IMR-90 (cell line): Measurements from ENCODE around the gene NSL1. TPM values are rescaled to one million over a fixed set of nuclear protein-coding genes. Genes with fewer than 3 reads are reported as not detected.

Experiments used
- ATAC-seq: fragments of 200-7000 bp; cut with Tn5 transposase; 2 replicates; pipeline ENCODE4 v1.9.1; 2020; ENCODE audit warnings: low read depth, mild to moderate bottlenecking, moderate library complexity
- BruUV-seq: library from RNA; stranded (reverse); fragments of 400-500 nt; replicated peaks from 2 replicates; lab custom pipeline; 2021; lab: Mats Ljungman, UMichigan
- CTCF ChIA-PET: fragments of 300-600 bp; formaldehyde crosslinking; extraction: SDS; loops from one replicate; lab custom pipeline; 2021; ENCODE audit warnings: antibody characterized with exemption; lab: Yijun Ruan, JAX
- POLR2A ChIA-PET: fragments of 300-600 bp; sonication (Branson Sonifier 250); formaldehyde crosslinking; loops from one replicate; lab custom pipeline; 2022; ENCODE audit warnings: antibody characterized with exemption; ENCODE audit not compliant: unreplicated experiment; lab: Charles Lee
- DNase-seq: peaks from one replicate; pipeline ENCODE4 v3.0.0; 2013
- H2AFZ ChIP-seq: replicated peaks from 2 replicates; pipeline ENCODE3; 2013; ENCODE audit warnings: low read length, mild to moderate bottlenecking; ENCODE audit not compliant: poor library complexity
- H2AK5ac ChIP-seq: 2 replicates; pipeline ENCODE4 v1.6.1; 2013; ENCODE audit warnings: low read depth, low read length, inconsistent platforms
- H2AK9ac ChIP-seq: replicated peaks from 2 replicates; pipeline ENCODE3; 2013; ENCODE audit warnings: mild to moderate bottlenecking, low read depth, low read length, moderate library complexity; ENCODE audit not compliant: poor library complexity
- H2BK120ac ChIP-seq: 2 replicates; pipeline ENCODE4 v1.6.1; 2013; ENCODE audit warnings: low read depth, low read length, inconsistent platforms
- H2BK15ac ChIP-seq: 3 replicates; pipeline ENCODE4 v1.6.1; 2013; ENCODE audit warnings: low read depth, low read length, inconsistent platforms
- H2BK20ac ChIP-seq: 2 replicates; pipeline ENCODE4 v1.6.1; 2013; ENCODE audit warnings: low read depth, mild to moderate bottlenecking, inconsistent platforms, low read length, moderate library complexity
- H2BK5ac ChIP-seq: 2 replicates; pipeline ENCODE4 v1.6.1; 2013; ENCODE audit warnings: mild to moderate bottlenecking, low read depth, low read length, inconsistent platforms; ENCODE audit not compliant: poor library complexity, severe bottlenecking
- H3K14ac ChIP-seq: replicated peaks from 2 replicates; pipeline ENCODE4 v1.6.1; 2013; ENCODE audit warnings: low read depth, low read length, inconsistent platforms
- H3K18ac ChIP-seq: 2 replicates; pipeline ENCODE4 v1.6.1; 2013; ENCODE audit warnings: low read depth, low read length, control low read depth
- H3K23ac ChIP-seq: 2 replicates; pipeline ENCODE4 v1.6.1; 2013; ENCODE audit warnings: low read depth, low read length, inconsistent platforms
- H3K27ac ChIP-seq: 2 replicates; pipeline ENCODE4 v1.5.1; 2013; ENCODE audit warnings: mild to moderate bottlenecking, control low read depth, low read length; ENCODE audit not compliant: insufficient read depth
- H3K27me3 ChIP-seq: 2 replicates; pipeline ENCODE4 v1.6.1; 2013; ENCODE audit warnings: low read length; ENCODE audit not compliant: control insufficient read depth, insufficient read depth
- H3K36me3 ChIP-seq: 2 replicates; pipeline ENCODE4 v1.6.1; 2013; ENCODE audit warnings: low read length, mixed read lengths; ENCODE audit not compliant: control insufficient read depth, insufficient read depth
- H3K4ac ChIP-seq: 2 replicates; pipeline ENCODE4 v1.6.1; 2013; ENCODE audit warnings: low read depth, low read length, inconsistent platforms
- H3K4me1 ChIP-seq: 2 replicates; pipeline ENCODE4 v1.6.1; 2013; ENCODE audit warnings: low read length, mixed read lengths; ENCODE audit not compliant: control insufficient read depth, insufficient read depth
- H3K4me2 ChIP-seq: 2 replicates; pipeline ENCODE4 v1.6.1; 2013; ENCODE audit warnings: low read depth, mild to moderate bottlenecking, control low read depth, low read length, moderate library complexity
- H3K4me3 ChIP-seq: 2 replicates; pipeline ENCODE4 v1.5.1; 2013; ENCODE audit warnings: low read depth, mild to moderate bottlenecking, control low read depth, low read length, moderate library complexity; ENCODE audit not compliant: insufficient read depth
- H3K56ac ChIP-seq: 2 replicates; pipeline ENCODE4 v1.6.1; 2013; ENCODE audit warnings: low read length, inconsistent platforms; ENCODE audit not compliant: insufficient read depth; ENCODE audit errors: extremely low read depth
- H3K79me1 ChIP-seq, 2 experiments: 2 replicates each; pipeline ENCODE4 v1.6.1; 2013; ENCODE audit warnings: low read length in 2 of 2, inconsistent platforms in 1 of 2, low read depth in 1 of 2
- H3K9ac ChIP-seq: 2 replicates; pipeline ENCODE4 v1.6.1; 2013; ENCODE audit warnings: low read depth, low read length, control low read depth
- H3K9me1 ChIP-seq: 2 replicates; pipeline ENCODE4 v1.6.1; 2013; ENCODE audit warnings: low read length, inconsistent platforms; ENCODE audit not compliant: insufficient read depth
- H3K9me3 ChIP-seq: 2 replicates; pipeline ENCODE4 v1.6.1; 2013; ENCODE audit warnings: low read length; ENCODE audit not compliant: control insufficient read depth, insufficient read depth
- H4K20me1 ChIP-seq: 2 replicates; pipeline ENCODE4 v1.6.1; 2013; ENCODE audit warnings: low read length, inconsistent platforms; ENCODE audit not compliant: insufficient read depth
- H4K5ac ChIP-seq: 2 replicates; pipeline ENCODE4 v1.6.1; 2013; ENCODE audit warnings: mild to moderate bottlenecking, low read depth, low read length, control low read depth
- H4K8ac ChIP-seq, 2 experiments: 2 replicates each; pipeline ENCODE4 v1.6.1; 2013; ENCODE audit warnings: low read depth in 2 of 2, low read length in 2 of 2, control low read depth in 1 of 2, inconsistent platforms in 1 of 2
- H4K91ac ChIP-seq: 2 replicates; pipeline ENCODE4 v1.6.1; 2013; ENCODE audit warnings: low read depth, low read length, inconsistent platforms; ENCODE audit not compliant: insufficient read depth
- BHLHE40 ChIP-seq: fragments of 150-350 bp; IDR thresholded peaks from 2 replicates; pipeline ENCODE4 v1.6.1; 2016; ENCODE audit warnings: mild to moderate bottlenecking, low read depth, low read length
- CEBPB ChIP-seq: IDR thresholded peaks from 2 replicates; pipeline ENCODE4 v1.6.1; 2012; ENCODE audit warnings: low read depth, low read length, improper control_type of control experiment
- CHD1 ChIP-seq: IDR thresholded peaks from 2 replicates; pipeline ENCODE4 v1.6.1; 2012; ENCODE audit warnings: low read depth, low read length, improper control_type of control experiment
- CTCF ChIP-seq: conservative IDR thresholded peaks from 2 replicates; pipeline ENCODE4 v1.5.1; 2012; ENCODE audit warnings: mild to moderate bottlenecking, low read depth, low read length, improper control_type of control experiment
- ELK1 ChIP-seq: fragments of 150-350 bp; IDR thresholded peaks from 2 replicates; pipeline ENCODE4 v1.6.1; 2016; ENCODE audit warnings: low read depth, mild to moderate bottlenecking, low read length, moderate library complexity, borderline replicate concordance
- FOS ChIP-seq: fragments of 150-350 bp; IDR thresholded peaks from 2 replicates; pipeline ENCODE4 v1.6.1; 2016; ENCODE audit warnings: low read depth, low read length
- MAFK ChIP-seq: IDR thresholded peaks from 2 replicates; pipeline ENCODE4 v1.6.1; 2012; ENCODE audit warnings: low read depth, low read length, improper control_type of control experiment
- MAZ ChIP-seq: IDR thresholded peaks from 2 replicates; pipeline ENCODE4 v1.6.1; 2012; ENCODE audit warnings: low read depth, mild to moderate bottlenecking, low read length, improper control_type of control experiment, moderate library complexity, borderline replicate concordance
- MXI1 ChIP-seq: IDR thresholded peaks from 2 replicates; pipeline ENCODE4 v1.6.1; 2012; ENCODE audit warnings: low read depth, mild to moderate bottlenecking, low read length, moderate library complexity, borderline replicate concordance
- NFE2L2 ChIP-seq: fragments of 150-350 bp; IDR thresholded peaks from 2 replicates; pipeline ENCODE4 v1.6.1; 2016; ENCODE audit warnings: low read depth, mild to moderate bottlenecking, low read length
- POLR2A ChIP-seq: IDR thresholded peaks from 2 replicates; pipeline ENCODE4 v1.6.1; 2012; ENCODE audit warnings: mild to moderate bottlenecking, low read depth, low read length
- RAD21 ChIP-seq: IDR thresholded peaks from 2 replicates; pipeline ENCODE4 v1.6.1; 2012; ENCODE audit warnings: low read length, improper control_type of control experiment
- RCOR1 ChIP-seq: IDR thresholded peaks from 2 replicates; pipeline ENCODE4 v1.6.1; 2012; ENCODE audit warnings: mild to moderate bottlenecking, low read length, improper control_type of control experiment; ENCODE audit not compliant: insufficient replicate concordance
- RFX5 ChIP-seq: IDR thresholded peaks from 2 replicates; pipeline ENCODE4 v1.8.0; 2012; ENCODE audit warnings: low read depth, mild to moderate bottlenecking, low read length, moderate library complexity
- SMC3 ChIP-seq: fragments of 150-350 bp; IDR thresholded peaks from 2 replicates; pipeline ENCODE4 v1.6.1; 2016; ENCODE audit warnings: low read depth, mild to moderate bottlenecking, antibody characterized with exemption, low read length, moderate library complexity
- USF2 ChIP-seq: fragments of 150-350 bp; IDR thresholded peaks from 2 replicates; pipeline ENCODE4 v1.6.1; 2017; ENCODE audit warnings: mild to moderate bottlenecking, antibody characterized with exemption, low read length, low read depth
- WGBS, 2 experiments: methylation state at CpG; one replicate each; pipeline versions ENCODE4 v1.1.5 to v1.1.7; 2013; ENCODE audit warnings: missing lambda C conversion rate in 2 of 2; ENCODE audit not compliant: insufficient read length in 1 of 2; ENCODE audit errors: extremely low coverage in 2 of 2; 5-methylcytosine and 5-hydroxymethylcytosine counted together
- dilution Hi-C: fragments of 300-500 bp; cut with HindIII; formaldehyde crosslinking; loops from one replicate; pipeline ENCODE4 v1.14.3; 2018; ENCODE audit warnings: low sequenced_read_pairs; ENCODE audit not compliant: unreplicated experiment
- in situ Hi-C: fragments of 300-500 bp; cut with MboI; formaldehyde crosslinking; loops from 3 replicates; pipeline ENCODE4 v1.14.3; 2019; ENCODE audit warnings: low sequenced_read_pairs, inconsistent platforms, mixed read lengths
- intact Hi-C: fragments of 100-400 bp; cut with micrococcal nuclease; formaldehyde crosslinking; loops from 2 replicates; pipeline ENCODE4 v1.10.0; 2022
- polyA plus RNA-seq, 3 experiments: library from polyadenylated mRNA; depleted of rRNA; stranded (reverse); fragments of >200 nt; gene quantifications; 2 replicates each; pipeline ENCODE4 v1.2.3, GENCODE V29; 2012; ENCODE audit warnings: low replicate concordance in 1 of 3
- total RNA-seq: library from RNA; depleted of rRNA; stranded (reverse); fragments of >200 nt; gene quantifications from 2 replicates; pipeline ENCODE4 v1.2.3, GENCODE V29; 2012

Gene NSL1
- total and polyA plus RNA-seq, 2 of the 4 experiments (the other 2 are of a cell fraction), result 19.1 to 42.5 TPM

- Histone ChIP-seq H4K20me1 (no peaks in the 10 kb centered on the region; the same call in 1 of the 2 replicates), H3K4me2 (no peak overlapping the region), H3K14ac (no peak overlapping the region), H3K56ac (no peak overlapping the region), H2AFZ (no peak overlapping the region), H2BK15ac (no peak overlapping the region), H3K4ac (no peak overlapping the region), H2AK5ac (no peak overlapping the region), H3K27me3 (no peaks in the 10 kb centered on the region), H3K27ac (no peak overlapping the region), H3K36me3 (peaks cover 1% of the 10 kb centered on the region; the same call in 1 of the 2 replicates), H3K9me1 (peaks cover 4% of the 10 kb centered on the region; the same call in 1 of the 2 replicates), H4K5ac (no peak overlapping the region), H3K18ac (no peak overlapping the region), H2BK20ac (no peak overlapping the region), H3K4me3 (no peak overlapping the region), H4K91ac (no peak overlapping the region), H3K4me1 (peaks cover 7% of the 10 kb centered on the region), H2AK9ac (no peak overlapping the region), H3K9ac (no peak overlapping the region), H3K23ac (no peak overlapping the region), H3K79me1 (peaks cover 11 to 21% of the 10 kb centered on the region in 2 experiments), H2BK120ac (no peak overlapping the region), H2BK5ac (no peak overlapping the region), H4K8ac (no peak overlapping the region), H3K9me3 (no peaks in the 10 kb centered on the region)
- no peak for DNase-seq
- TF ChIP-seq ELK1, result no peak
- TF ChIP-seq BHLHE40, result no peak
- no peak for TF ChIP-seq FOS
- no peak for TF ChIP-seq CEBPB
- no peak for TF ChIP-seq CHD1
- TF ChIP-seq POLR2A, result no peak
- no peak for TF ChIP-seq CTCF
- TF ChIP-seq NFE2L2, result no peak
- TF ChIP-seq MXI1, result no peak
- no peak for TF ChIP-seq RAD21
- no peak for TF ChIP-seq USF2
- TF ChIP-seq MAFK, result no peak
- no peak for TF ChIP-seq SMC3
- TF ChIP-seq MAZ, result no peak
- TF ChIP-seq RFX5, result no peak
- TF ChIP-seq RCOR1, result no peak
- ChIA-PET CTCF (interaction anchor here (0.6 to 0.7 kb wide), 2 partner anchors 22 to 113 kb away, joined by 3 read pairs; no protein-coding TSS in a partner anchor), POLR2A (no interaction called here)
- no peak for ATAC-seq
- dilution Hi-C loops (no loop called here), intact Hi-C loops (loop anchor here (10.0 kb wide), 1 partner anchor 280 kb away; no protein-coding TSS in a partner anchor), in situ Hi-C loops (no loop called here)
- WGBS, 2 experiments, result no CpG with 5 or more reads among the region's 1 CpG
- BruUV-seq, result no TSS peak
Observed at GRCh38 chr1:212754680-212755079, 36.9 kb downstream of the NSL1 start.
